ENCODE measurements around the gene OR5AS1. TPM values are rescaled to one million over a fixed set of nuclear protein-coding genes. Genes with fewer than 3 reads are reported as not detected.
"Not testable (repeated sequence)": the region's sequence is repeated elsewhere in the genome, so short reads cannot be mapped to it uniquely, and the experiment has no call there.

OR5AS1 gene
- total and polyA plus RNA-seq, 2 donors from 2014 or later, result not detected

- FAIRE-seq, result no peak
- intact Hi-C loops (cut with DNase I), result no loop called here
- no peak overlapping the region for H3K27ac ChIP-seq (ENCODE audit: low read depth in 2 of 2, low read length in 2 of 2)
- TF ChIP-seq CTCF (IDR thresholded peaks at IDR 0.05; ENCODE audit: borderline replicate concordance, extremely low read depth, insufficient read depth), result no peak
- H3K27me3 ChIP-seq (ENCODE audit: control insufficient read depth, insufficient read depth, low read length), result no peaks in the 10 kb centered on the region
- no peaks in the 10 kb centered on the region for H3K4me1 ChIP-seq (ENCODE audit: control insufficient read depth in 2 of 3, insufficient read depth in 2 of 3, low read depth in 1 of 3, low read length in 3 of 3)
- no peak for DNase-seq
- H3K9me3 ChIP-seq (ENCODE audit: control insufficient read depth in 2 of 3, insufficient read depth in 1 of 3, low read length in 3 of 3), result no peaks in the 10 kb centered on the region
- no peaks in the 10 kb centered on the region for H3K36me3 ChIP-seq (ENCODE audit: control insufficient read depth in 2 of 3, insufficient read depth in 3 of 3, low read length in 3 of 3)
- H3K9ac ChIP-seq (ENCODE audit: low read length in 3 of 3), result no peak overlapping the region
- H3K4me3 ChIP-seq (ENCODE audit: low read length in 3 of 3), result no peak overlapping the region
These were observed 22.0 kb downstream of the OR5AS1 start for GRCh38 chr11:56049487-56049886.

GRCh38 chr11:56056366-56056765 lies 28.9 kb downstream of the OR5AS1 start:
- DNase-seq; H3K4me1 ChIP-seq (ENCODE audit: control insufficient read depth in 2 of 3, insufficient read depth in 2 of 3, low read depth in 1 of 3, low read length in 3 of 3); H3K9me3 ChIP-seq (ENCODE audit: control insufficient read depth in 2 of 3, insufficient read depth in 1 of 3, low read length in 3 of 3); intact Hi-C loops (cut with DNase I); H3K4me3 ChIP-seq (ENCODE audit: low read length in 3 of 3); H3K9ac ChIP-seq (ENCODE audit: low read length in 3 of 3); FAIRE-seq; H3K36me3 ChIP-seq (ENCODE audit: control insufficient read depth in 2 of 3, insufficient read depth in 3 of 3, low read length in 3 of 3); H3K27me3 ChIP-seq (ENCODE audit: control insufficient read depth, insufficient read depth, low read length); H3K27ac ChIP-seq (ENCODE audit: low read depth in 2 of 2, low read length in 2 of 2): not testable (repeated sequence)

GRCh38 chr11:56057661-56058237 lies 30.3 kb downstream of the OR5AS1 start:
- H3K9me3 ChIP-seq (ENCODE audit: control insufficient read depth in 2 of 3, insufficient read depth in 1 of 3, low read length in 3 of 3); DNase-seq; H3K9ac ChIP-seq (ENCODE audit: low read length in 3 of 3); intact Hi-C loops (cut with DNase I); H3K27me3 ChIP-seq (ENCODE audit: control insufficient read depth, insufficient read depth, low read length); H3K4me1 ChIP-seq (ENCODE audit: control insufficient read depth in 2 of 3, insufficient read depth in 2 of 3, low read depth in 1 of 3, low read length in 3 of 3); H3K36me3 ChIP-seq (ENCODE audit: control insufficient read depth in 2 of 3, insufficient read depth in 3 of 3, low read length in 3 of 3); FAIRE-seq; H3K4me3 ChIP-seq (ENCODE audit: low read length in 3 of 3); H3K27ac ChIP-seq (ENCODE audit: low read depth in 2 of 2, low read length in 2 of 2): not testable (repeated sequence)

- intact Hi-C loops (cut with DNase I); DNase-seq; FAIRE-seq; H3K4me1 ChIP-seq (ENCODE audit: control insufficient read depth in 2 of 3, insufficient read depth in 2 of 3, low read depth in 1 of 3, low read length in 3 of 3); H3K9me3 ChIP-seq (ENCODE audit: control insufficient read depth in 2 of 3, insufficient read depth in 1 of 3, low read length in 3 of 3); H3K27me3 ChIP-seq (ENCODE audit: control insufficient read depth, insufficient read depth, low read length); H3K36me3 ChIP-seq (ENCODE audit: control insufficient read depth in 2 of 3, insufficient read depth in 3 of 3, low read length in 3 of 3); H3K9ac ChIP-seq (ENCODE audit: low read length in 3 of 3); H3K27ac ChIP-seq (ENCODE audit: low read depth in 2 of 2, low read length in 2 of 2); H3K4me3 ChIP-seq (ENCODE audit: low read length in 3 of 3): not testable (repeated sequence)
These were observed 30.9 kb downstream of the OR5AS1 start for GRCh38 chr11:56058260-56058780.

- no peaks in the 10 kb centered on the region for H3K4me1 ChIP-seq (ENCODE audit: control insufficient read depth in 2 of 3, insufficient read depth in 2 of 3, low read depth in 1 of 3, low read length in 3 of 3)
- no peak overlapping the region for H3K4me3 ChIP-seq (ENCODE audit: low read length in 3 of 3)
- H3K9me3 ChIP-seq (ENCODE audit: control insufficient read depth in 2 of 3, insufficient read depth in 1 of 3, low read length in 3 of 3), result peaks cover 0 to 4% (median 0%) of the 10 kb centered on the region in 3 donors
- no peak for DNase-seq
- no peak overlapping the region for H3K27ac ChIP-seq (ENCODE audit: low read depth in 2 of 2, low read length in 2 of 2)
- H3K9ac ChIP-seq (ENCODE audit: low read length in 3 of 3), result no peak overlapping the region
- intact Hi-C loops (cut with DNase I), result no loop called here
- no peaks in the 10 kb centered on the region for H3K36me3 ChIP-seq (ENCODE audit: control insufficient read depth in 2 of 3, insufficient read depth in 3 of 3, low read length in 3 of 3)
- no peak for FAIRE-seq
- TF ChIP-seq CTCF (IDR thresholded peaks at IDR 0.05; ENCODE audit: borderline replicate concordance, extremely low read depth, insufficient read depth), result no peak
- H3K27me3 ChIP-seq (ENCODE audit: control insufficient read depth, insufficient read depth, low read length), result no peaks in the 10 kb centered on the region
These were observed 39.5 kb downstream of the OR5AS1 start for GRCh38 chr11:56066980-56067379.
